ENCODE data around the gene N4BP3. TPM values are rescaled to one million over a fixed set of nuclear protein-coding genes. Genes with fewer than 3 reads are reported as not detected.

Gene N4BP3
- total RNA-seq, 2 experiments from 2014 or later: 26.1 to 28.3 TPM

DNA sequence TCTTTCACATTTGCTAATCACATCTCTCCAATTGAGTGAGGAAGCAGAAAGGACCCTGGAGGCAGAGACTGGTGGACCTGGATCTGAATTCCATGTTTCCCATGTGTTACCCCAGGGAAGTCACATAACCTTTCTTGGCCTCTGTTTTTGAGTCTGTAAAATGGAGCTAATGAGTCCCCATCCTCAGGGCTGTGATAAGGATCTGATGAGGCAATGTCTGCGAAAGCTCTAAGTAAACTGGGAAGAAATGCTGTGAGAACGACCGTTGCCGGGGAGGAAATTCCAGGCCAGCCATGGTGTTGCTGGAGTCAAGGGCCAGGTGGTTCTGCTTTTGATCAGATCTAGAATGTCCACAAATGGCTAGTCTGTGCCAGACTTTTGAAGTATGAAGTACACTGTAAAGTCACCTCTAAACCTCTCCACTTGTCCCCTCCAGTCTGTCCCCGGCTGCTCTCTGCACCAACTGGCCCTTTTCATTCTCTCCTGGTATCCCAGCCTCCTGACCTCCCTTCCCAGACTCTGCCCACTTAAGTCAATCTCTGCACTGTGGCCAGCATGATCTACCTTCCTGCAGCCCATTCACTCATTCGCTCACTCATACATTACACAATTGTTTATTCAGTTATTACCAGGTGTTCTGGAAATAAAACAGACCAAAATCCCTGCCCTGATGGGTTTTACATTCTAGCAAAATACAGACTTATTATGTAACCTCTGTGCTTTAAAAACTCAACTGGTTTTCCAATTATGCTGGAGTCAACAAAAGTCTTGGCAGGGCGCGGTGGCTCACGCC, 32.5 kb upstream of the N4BP3 start:
- Histone ChIP-seq H3K4me3 (ENCODE audit: low read depth, low read length, poor library complexity, severe bottlenecking) (no peak overlapping the region), H3K36me3 (ENCODE audit: insufficient read depth, low read length) (no peaks in the 10 kb centered on the region), H3K4me1 (ENCODE audit: insufficient read depth, low read length, poor library complexity, severe bottlenecking) (peaks cover 12% of the 10 kb centered on the region), H3K79me2 (ENCODE audit: insufficient read depth, low read depth, low read length) (no peaks in the 10 kb centered on the region), H3K9me3 (ENCODE audit: low read length) (no peaks in the 10 kb centered on the region), H3K27ac (ENCODE audit: low read depth, low read length, poor library complexity, severe bottlenecking) (no peak overlapping the region), H4K20me1 (ENCODE audit: insufficient read depth, low read length) (no peaks in the 10 kb centered on the region), H2AFZ (ENCODE audit: low read length) (no peak overlapping the region), H3K4me2 (ENCODE audit: low read length) (no peak overlapping the region), H3K9me2 (ENCODE audit: insufficient read depth, low read length) (no peaks in the 10 kb centered on the region)
- POLR2A ChIA-PET: no interaction called here
- intact Hi-C loops (cut with micrococcal nuclease; ENCODE audit: unreplicated experiment): no loop called here
- BruUV-seq (replicated peaks): no TSS peak
- CTCF ChIA-PET (ENCODE audit: unreplicated experiment): no interaction called here
- no peak for DNase-seq (ENCODE audit: low spot score)
- TF ChIP-seq EZH2phosphoT487 (IDR thresholded peaks at IDR 0.05; ENCODE audit: borderline replicate concordance, low read depth, low read length): no peak
- TF ChIP-seq, protein P1, sequence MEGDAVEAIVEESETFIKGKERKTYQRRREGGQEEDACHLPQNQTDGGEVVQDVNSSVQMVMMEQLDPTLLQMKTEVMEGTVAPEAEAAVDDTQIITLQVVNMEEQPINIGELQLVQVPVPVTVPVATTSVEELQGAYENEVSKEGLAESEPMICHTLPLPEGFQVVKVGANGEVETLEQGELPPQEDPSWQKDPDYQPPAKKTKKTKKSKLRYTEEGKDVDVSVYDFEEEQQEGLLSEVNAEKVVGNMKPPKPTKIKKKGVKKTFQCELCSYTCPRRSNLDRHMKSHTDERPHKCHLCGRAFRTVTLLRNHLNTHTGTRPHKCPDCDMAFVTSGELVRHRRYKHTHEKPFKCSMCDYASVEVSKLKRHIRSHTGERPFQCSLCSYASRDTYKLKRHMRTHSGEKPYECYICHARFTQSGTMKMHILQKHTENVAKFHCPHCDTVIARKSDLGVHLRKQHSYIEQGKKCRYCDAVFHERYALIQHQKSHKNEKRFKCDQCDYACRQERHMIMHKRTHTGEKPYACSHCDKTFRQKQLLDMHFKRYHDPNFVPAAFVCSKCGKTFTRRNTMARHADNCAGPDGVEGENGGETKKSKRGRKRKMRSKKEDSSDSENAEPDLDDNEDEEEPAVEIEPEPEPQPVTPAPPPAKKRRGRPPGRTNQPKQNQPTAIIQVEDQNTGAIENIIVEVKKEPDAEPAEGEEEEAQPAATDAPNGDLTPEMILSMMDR (conservative IDR thresholded peaks at IDR 0.05; ENCODE audit: low read length): no peak

DNA sequence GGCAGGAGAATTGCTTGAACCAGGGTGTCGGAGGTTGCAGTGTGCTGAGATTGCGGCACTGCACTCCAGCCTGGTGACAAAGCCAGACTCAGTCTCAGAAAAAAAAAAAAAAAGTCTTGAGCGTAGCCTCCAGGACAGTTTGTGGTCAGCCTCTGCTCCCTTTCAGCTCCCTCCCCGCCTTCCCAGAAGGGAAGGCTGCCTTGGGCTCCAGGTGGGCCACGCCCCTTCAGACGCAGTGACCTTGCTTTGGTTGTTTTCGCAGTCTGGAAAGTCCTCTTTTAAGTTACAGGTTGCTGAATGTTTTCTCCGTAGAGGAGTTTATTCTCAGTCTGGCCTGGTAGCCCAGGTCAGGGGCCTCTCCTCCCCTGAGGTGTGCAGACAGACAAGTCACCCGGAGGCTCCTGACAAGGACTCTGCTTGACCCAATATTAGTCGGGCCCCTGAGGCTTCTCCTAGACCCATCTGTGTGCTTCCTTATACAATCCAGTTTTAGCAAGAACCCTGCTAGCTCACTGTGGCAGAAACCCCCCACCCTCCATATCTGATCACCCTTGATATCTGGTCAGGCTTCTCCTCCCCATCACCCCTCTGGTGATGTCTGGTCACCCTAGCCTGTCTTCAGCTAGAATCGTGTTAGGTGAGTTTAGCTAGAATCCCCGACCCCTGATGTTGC, 31.6 kb upstream of the N4BP3 start:
- DNase-seq (ENCODE audit: low spot score): no peak
- Histone ChIP-seq H2AFZ (ENCODE audit: low read length) (no peak overlapping the region), H3K9me2 (ENCODE audit: insufficient read depth, low read length) (no peaks in the 10 kb centered on the region), H3K4me3 (ENCODE audit: low read depth, low read length, poor library complexity, severe bottlenecking) (no peak overlapping the region), H3K79me2 (ENCODE audit: insufficient read depth, low read depth, low read length) (no peaks in the 10 kb centered on the region), H3K4me2 (ENCODE audit: low read length) (no peak overlapping the region), H4K20me1 (ENCODE audit: insufficient read depth, low read length) (no peaks in the 10 kb centered on the region), H3K9me3 (ENCODE audit: low read length) (no peaks in the 10 kb centered on the region), H3K4me1 (ENCODE audit: insufficient read depth, low read length, poor library complexity, severe bottlenecking) (peaks cover 6% of the 10 kb centered on the region), H3K27ac (ENCODE audit: low read depth, low read length, poor library complexity, severe bottlenecking) (no peak overlapping the region), H3K36me3 (ENCODE audit: insufficient read depth, low read length) (no peaks in the 10 kb centered on the region)
- ChIA-PET CTCF (ENCODE audit: unreplicated experiment) (interaction anchor here (1.1 kb wide), 1 partner anchor 39 kb away, joined by 3 read pairs; no protein-coding TSS in a partner anchor), POLR2A (no interaction called here)
- BruUV-seq (replicated peaks): no TSS peak
- intact Hi-C loops (cut with micrococcal nuclease; ENCODE audit: unreplicated experiment): no loop called here
- no peak for TF ChIP-seq EZH2phosphoT487 (IDR thresholded peaks at IDR 0.05; ENCODE audit: borderline replicate concordance, low read depth, low read length)
- TF ChIP-seq, protein P1 (conservative IDR thresholded peaks at IDR 0.05; ENCODE audit: low read length): no peak

DNA sequence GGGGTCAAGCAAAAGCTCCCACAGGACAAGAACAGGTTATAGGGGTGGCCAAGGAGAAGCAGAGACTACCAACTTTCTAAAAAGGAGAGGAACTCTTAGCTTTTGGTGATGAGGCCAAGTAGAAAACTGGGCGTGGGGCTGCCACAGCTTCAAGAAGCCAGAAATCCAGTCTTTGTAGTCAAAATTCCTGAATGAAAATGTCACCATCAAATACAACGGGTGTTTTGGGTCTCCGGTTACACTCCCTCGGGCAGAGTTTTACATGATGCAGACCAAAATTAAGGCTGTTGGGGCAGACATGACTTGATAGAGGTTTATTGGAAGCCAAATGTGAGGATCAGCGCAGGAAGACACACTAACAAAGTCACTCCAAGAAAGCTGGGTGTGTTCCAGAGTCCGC, 29.4 kb upstream of the N4BP3 start:
- no peak for DNase-seq (ENCODE audit: low spot score)
- Histone ChIP-seq H3K4me3 (ENCODE audit: low read depth, low read length, poor library complexity, severe bottlenecking) (no peak overlapping the region), H3K79me2 (ENCODE audit: insufficient read depth, low read depth, low read length) (no peaks in the 10 kb centered on the region), H3K4me1 (ENCODE audit: insufficient read depth, low read length, poor library complexity, severe bottlenecking) (peaks cover 6% of the 10 kb centered on the region), H3K9me2 (ENCODE audit: insufficient read depth, low read length) (no peaks in the 10 kb centered on the region), H3K27ac (ENCODE audit: low read depth, low read length, poor library complexity, severe bottlenecking) (no peak overlapping the region), H3K9me3 (ENCODE audit: low read length) (no peaks in the 10 kb centered on the region), H4K20me1 (ENCODE audit: insufficient read depth, low read length) (no peaks in the 10 kb centered on the region), H3K36me3 (ENCODE audit: insufficient read depth, low read length) (no peaks in the 10 kb centered on the region), H2AFZ (ENCODE audit: low read length) (no peak overlapping the region), H3K4me2 (ENCODE audit: low read length) (no peak overlapping the region)
- ChIA-PET CTCF (ENCODE audit: unreplicated experiment) (no interaction called here), POLR2A (interaction anchor here (0.5 kb wide), 1 partner anchor 11 kb away, joined by 3 read pairs; no protein-coding TSS in a partner anchor)
- TF ChIP-seq, protein P1 (conservative IDR thresholded peaks at IDR 0.05; ENCODE audit: low read length): no peak
- no peak for TF ChIP-seq EZH2phosphoT487 (IDR thresholded peaks at IDR 0.05; ENCODE audit: borderline replicate concordance, low read depth, low read length)
- intact Hi-C loops (cut with micrococcal nuclease; ENCODE audit: unreplicated experiment): no loop called here
- BruUV-seq (replicated peaks): no TSS peak
